Fibroblast of skin of left biceps (primary cell): ENCODE data around the gene PDE4B.

Source experiments
- DNase-seq, 2 experiments: peaks; one replicate each; pipeline ENCODE4 v3.0.0-alpha.2; 2013; ENCODE audit warnings: low read depth in 2 of 2

Gene PDE4B

DNA sequence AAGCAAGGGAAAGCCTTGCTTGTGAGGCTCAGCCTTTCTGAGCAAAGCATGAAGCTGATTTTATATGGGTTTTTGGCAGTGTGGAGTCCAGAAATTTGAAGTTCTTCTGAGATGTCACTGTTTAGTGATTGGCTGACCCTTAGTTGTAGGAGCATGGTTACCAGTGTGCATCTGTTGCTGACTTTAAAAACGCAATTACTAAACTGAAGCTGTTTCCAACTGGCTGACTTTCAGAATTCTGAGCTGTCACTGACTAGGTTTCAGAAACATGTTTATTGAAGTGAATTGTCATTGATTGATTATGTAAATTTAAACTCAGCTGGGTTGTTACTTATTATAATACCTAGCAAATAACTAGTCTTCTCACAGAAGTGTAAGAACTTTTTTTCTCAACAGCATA, 89.4 kb downstream of the PDE4B start:
- no peak for DNase-seq

DNA sequence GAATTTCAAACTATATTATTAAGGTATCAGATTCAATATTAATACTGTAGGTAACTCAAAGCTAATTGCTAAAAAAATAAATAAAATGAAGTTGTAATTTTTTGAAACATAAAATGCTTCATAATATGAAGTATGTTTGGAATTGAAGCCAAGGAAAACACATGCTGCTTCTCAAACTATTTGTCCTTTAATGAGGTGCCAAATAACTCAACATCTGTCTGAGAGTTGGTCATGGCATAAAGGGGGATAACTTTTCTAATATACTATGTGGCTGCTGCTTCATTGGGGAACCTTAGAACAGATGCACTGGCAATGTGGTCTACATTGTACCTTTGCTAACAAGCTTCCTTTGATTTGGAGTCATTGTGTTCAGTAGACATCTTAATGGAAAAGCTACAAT, 96.7 kb downstream of the PDE4B start:
- DNase-seq = no peak

DNA sequence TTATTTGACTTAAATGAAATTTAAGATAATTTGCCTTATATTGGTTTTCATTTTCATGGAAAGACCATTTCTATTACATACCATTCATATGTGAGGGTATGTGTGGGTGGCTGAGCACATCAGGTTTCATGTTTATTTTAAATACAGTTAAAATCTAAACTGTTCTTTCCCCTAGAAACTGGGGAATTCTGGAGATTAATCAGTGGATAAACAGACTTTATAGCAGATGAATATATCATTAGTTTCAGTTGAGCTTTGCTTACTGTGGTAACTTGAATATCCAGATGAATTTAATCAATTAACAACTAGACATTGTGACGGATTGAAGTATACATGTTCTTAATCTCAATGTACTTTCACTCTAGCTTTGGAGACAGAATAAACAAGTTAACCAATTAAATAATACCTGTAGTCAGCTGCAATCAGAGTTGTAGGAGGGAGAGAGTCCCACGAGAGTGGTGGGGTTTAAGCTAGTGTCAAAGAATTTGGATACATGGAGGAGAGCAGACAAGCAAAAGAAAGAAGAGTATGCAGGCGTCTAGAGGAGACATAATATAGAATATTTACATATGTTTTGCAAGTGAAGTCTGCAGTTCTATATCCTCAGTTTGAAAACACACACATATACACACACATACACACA, 97.6 kb downstream of the PDE4B start:
- DNase-seq = no peak

DNA sequence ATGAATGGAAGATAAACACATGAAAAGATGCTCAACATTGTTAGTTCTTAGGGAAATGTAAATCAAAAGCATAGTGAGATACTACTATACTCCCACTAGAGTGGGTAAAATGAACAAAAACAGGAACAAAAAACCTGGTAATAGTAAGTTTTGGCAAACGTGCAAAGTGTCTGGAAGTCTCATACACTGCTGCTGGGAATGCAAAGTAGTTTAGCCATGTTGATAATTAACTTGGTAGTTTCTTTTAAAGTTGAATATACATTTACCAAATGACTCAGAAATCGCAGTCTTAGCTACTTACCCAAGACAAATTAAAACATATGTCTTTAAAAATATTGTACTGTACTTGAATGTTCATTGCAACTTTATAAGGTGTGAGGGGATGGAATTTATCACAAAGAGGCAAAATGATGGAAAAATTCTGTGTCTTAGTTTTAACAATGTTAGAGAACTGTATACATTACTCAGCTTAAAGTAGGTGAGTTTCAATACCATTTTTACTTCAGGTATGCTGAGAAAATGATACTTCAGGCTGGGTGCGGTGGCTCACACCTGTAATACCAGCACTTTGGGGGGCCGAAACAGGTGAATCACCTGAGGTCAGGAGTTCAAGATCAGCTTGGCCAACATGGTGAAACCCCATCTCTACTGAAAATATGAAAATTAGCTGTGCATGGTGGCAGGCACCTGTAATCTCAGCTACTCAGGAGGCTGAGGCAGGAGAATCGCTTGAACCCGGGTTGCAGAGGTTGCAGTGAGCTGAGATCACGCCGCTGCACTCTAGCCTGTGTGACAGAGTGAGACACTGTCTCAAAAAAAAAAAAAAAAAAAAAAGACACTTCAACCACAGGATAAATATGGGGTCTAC, 102.3 kb downstream of the PDE4B start:
- no peak for DNase-seq

DNA sequence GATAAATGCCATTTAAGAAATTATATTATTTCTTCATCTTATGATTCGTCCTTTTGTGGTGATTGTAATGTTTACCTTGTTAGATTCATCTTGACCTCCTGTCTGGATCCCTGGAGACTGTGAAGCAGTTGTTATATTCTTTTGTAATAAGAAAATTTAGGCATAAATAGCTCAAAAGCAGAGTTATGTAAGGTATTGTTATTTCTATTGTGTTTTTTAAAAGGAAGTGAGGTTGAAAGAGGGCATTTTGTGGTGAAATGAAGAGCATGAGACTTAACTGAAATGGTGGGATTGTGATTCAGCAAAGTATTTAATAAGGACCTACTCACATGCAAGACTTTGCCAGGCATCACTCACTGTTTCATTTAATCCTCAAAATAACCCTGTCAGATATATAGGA, 104.0 kb downstream of the PDE4B start:
- no peak for DNase-seq

DNA sequence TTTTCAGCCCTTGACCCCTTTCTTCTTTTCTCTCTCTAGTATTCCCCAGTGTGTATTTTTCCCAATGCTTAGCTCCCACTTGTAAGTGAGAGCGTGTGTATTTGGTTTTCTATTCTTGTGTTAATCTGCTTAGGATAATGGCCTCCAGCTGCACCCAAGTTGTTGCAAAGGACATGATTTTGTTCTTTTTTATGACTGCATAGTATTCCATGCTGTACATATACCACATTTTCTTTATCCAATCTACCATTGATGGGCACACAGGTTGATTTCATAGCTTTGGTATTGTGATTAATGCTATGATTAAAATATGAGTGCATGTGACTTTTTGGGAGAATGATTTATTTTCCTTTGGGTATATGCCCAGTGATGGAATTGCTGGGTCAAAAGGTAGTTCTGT, 104.8 kb downstream of the PDE4B start:
- DNase-seq = no peak

DNA sequence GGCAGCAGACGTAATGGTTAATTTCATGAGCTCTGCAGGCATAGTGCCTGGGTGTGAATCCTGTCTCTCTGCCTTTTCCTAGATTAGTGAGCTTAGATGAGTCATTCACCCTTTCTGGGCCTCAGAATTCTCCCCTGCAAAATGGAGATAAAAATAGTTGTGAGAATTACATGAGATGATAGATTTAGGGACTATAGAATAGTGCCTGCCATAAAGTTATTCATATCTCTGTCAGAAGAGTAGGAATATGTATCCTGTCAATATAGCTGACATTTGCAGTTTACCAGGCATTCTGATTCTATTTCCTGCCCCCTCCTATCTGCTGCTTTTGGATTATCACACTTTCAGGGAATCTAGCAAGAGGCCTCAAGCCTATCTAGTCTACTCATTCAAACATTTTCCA, 112.0 kb downstream of the PDE4B start:
- DNase-seq = no peak

DNA sequence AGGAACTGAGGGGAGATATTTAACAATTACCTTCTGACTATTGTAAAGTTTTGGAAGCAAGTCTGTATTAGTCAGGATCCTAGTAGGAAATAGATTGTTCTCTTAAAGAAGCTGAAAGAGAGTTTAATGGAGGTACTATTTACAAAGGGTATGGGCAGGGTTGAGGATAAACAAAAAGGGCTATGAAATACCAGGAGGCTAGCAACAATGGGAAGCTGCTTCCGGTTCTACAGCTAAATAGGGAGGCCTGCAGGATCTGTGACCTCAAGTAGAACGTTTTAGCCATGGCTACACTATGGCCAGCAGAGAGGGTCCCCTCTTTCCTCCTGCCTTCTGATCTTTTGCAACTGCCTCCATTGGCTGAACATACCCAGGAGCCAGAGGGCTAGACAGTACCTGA, 117.7 kb downstream of the PDE4B start:
- DNase-seq = no peak

DNA sequence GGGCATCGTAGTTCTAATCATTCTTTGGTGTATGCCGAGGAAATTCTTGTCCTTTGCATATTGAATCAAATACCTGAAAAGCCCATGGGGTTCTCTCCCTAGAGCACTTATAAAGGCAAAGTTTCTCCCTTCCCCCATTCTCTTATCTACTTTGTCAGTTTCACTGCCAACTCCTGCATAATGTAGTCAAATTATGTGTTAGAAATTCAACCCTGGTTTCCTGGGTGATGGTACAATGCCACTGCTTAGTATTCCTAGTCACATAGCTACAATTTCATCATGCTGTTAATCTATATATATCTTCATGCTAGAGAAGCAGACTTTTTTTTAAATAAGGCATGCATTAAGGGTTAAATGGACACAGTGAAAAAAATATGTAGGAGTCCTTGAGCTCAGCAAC, 119.0 kb downstream of the PDE4B start:
- no peak for DNase-seq

DNA sequence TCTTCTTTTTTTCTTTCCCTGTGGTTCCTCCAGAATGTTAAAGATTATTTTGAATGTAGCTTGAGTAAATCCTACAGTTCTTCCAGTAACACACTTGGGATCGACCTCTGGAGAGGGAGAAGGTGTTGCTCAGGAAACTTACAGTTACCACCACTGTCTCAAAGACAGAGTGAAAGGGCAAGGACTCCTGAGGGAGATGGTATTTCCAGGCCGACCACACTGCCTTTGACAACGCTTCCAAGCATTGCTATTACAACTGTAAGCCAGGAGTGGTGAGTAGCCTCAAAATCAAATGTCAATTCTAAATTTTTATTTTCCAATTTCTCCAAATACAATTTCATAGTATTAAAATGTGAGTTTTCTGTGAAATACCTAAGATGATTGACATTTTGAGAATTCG, 125.9 kb downstream of the PDE4B start:
- no peak for DNase-seq

DNA sequence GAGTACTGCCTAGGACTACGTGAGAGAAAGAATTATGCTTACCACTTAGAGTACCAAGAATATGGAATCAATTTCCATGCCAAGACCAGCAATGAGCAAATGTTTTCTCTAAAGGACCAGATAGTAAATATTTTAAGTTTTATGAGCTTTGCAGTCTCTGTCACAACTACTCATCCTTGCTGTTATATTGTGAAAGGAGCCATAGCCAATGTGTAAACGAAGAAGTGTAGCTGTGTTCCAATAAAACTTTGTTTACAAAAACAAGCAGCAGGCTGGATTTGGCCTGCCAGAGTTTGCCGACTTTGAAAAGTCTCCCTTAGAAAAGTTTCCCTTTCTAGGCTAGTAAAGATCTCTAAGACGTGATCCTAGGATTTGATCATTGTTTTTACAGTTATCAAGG, 128.8 kb downstream of the PDE4B start:
- DNase-seq = no peak

DNA sequence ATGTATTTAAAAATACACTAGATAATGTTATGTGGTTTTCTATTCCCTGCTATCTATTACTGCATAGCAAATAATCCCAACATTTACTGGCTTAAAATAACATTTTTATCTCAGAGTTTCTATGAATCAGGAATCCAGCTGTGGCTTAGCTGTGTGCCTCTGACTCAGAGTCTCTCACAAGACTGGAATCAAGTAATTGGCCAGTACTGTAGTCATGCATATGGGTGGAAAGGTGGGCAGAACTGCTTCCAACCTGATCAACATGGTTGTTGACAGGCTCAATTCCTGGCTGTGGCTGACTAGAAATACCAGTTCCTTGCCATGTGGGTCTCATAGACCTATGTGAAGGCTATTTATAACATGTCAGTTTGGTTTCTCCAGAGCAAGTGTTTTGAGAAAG, 131.8 kb downstream of the PDE4B start:
- peak; percentile 5 to 8 for DNase-seq

DNA sequence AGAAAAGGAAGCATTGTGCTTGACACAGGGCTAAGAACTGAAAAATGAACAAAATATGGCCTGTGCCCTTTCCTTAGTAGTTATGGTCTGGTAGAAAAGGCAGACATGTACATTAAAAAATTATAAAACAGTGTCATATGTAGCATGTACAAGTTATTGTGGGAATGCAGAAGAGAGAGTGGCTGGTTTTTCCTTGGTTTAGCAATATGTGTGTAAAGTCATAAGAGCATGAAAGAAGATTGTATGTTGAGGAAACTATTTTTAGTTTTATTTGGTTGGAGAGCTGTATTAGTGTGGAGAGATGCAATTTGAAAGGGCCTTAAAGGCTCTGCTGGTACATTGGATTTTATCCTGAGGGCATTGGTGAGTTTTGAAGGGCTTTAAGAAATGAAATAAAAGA, 145.8 kb downstream of the PDE4B start:
- no peak for DNase-seq

DNA sequence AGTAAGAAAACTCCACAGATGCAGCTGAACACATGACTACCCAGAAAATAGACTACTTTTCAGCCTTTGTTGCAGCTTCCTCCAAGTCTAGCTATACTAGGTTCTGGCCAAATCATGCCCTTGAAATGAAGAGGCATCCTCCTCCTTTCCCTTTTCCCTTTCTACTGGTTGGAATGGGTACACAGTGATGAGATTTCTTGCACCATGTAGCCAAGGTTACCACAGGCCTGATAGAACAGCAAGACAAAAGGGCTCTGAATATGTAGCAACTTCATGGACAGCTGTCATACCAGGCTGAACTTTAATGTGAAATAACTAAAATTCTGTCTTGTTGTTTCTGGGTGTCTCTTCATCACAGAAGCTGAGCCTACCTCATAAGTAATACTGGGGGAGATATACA, 146.5 kb downstream of the PDE4B start:
- DNase-seq = no peak

DNA sequence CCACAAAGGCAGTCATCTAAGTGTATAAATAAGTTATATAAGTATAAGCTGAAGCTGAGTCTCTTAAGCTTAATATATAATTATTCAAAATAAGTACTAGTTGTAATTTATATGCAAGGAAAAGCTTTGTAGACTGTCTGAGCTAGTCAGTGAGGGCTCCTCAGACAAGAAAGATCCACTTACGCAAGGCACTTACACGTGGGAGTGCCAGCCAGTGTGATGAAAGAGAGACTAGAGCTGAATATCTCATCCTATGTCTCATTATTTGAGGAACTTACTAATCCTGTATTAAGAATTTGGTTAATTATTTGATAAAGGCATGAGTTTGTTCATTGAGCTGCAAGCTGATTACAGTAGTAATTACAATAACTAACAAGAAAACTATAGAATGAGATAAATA, 146.9 kb downstream of the PDE4B start:
- DNase-seq = no peak

DNA sequence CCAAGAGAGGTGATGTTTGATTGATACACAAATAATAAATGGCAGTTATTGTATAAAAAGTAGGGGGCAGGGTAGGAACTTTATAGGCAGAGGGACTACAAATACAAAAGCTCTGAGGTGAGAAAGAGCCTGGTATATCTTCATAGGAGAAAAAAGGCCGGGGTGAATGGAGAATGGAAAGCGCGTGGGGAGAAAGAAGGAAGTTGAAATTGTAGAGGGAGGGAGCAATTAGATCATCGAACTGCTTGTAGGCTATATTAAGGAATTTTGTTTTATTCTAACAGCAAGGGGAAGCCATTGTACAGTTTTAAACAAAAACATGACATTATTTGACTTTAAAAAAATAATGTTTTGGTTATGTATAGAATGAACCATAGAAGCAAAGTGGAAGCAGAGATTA, 147.4 kb downstream of the PDE4B start:
- DNase-seq = no peak

DNA sequence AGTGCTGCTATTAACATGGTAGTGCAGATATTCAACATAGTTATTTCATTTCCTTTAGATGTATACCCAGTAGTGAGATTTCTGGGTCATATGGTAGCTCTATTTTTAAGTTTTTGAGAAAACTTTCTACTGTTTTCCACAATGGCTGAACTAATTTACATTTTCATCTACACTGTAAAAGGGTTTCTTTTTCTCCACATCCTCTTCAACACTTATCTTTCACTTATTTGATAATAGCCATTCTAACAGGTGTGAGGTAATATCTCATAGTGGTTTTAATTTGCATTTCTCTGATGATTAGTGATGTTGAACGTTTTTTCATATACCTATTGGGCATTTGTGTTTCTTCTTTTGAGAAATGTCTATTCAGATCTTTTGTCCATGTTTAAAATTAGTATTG, 149.8 kb downstream of the PDE4B start:
- no peak for DNase-seq

DNA sequence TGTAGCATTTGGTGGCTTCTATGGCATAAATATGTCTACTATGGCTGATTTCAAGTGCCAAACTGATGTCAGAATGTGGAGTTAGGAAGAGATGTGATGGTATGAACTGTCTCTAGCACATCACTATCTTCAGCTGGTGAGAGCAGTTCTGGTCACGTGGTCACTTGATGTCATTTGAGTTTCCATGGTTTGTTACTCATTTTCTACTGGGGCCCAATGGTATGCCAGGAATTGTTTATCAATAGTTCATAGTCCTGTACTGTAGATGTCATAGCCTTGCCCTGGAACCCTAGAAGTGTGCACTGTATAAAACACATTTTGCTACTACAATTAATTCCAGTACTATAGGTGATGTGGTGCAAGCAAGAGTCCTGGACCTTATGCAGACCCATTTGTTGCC, 153.7 kb downstream of the PDE4B start:
- DNase-seq = no peak

DNA sequence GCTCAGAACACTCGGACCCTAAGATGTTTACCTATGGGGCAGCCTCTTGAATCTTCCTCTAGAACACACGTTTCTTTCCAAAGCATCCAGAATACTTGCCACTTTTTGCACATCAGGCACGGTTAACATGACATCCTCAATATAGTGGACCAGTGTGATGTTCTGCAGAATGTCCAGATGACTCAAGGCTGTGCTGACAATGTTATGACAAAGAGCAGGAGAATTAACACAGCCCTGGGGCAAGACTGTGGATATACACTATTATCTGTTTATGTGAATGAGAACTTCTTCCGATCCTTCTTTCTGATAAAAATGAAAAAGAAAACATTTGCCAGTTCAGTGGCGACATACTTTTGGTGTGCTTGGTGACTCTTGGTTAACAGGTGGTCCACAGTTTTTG, 154.3 kb downstream of the PDE4B start:
- no peak for DNase-seq

DNA sequence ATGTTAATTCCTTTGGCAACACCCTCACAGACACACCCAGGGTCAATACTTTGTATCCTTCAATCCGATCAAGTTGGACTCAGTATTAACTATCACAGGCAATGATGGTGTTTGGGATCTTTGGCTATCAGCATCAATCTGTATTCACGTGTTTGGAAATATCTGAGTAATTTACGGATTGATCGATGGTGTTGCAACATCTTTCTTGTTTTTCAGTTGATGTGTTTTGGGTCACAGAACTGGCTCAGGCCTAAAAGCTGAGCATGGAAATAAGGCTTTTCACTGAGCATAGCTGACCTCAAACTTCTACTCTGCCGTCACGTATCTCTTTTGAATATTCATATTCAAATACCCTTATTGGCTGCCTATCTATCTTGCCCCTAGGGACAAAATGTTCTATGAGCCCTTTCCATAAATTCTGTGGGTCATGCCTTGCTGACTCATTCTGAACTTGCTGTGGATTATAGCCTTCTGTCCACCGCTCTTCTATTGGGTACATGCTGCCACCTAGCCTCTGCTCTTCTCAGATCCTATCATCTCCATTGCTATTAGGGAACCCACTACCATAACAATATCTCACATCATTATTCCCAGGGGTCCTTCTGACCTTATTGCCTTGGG, 156.0 kb downstream of the PDE4B start:
- DNase-seq = no peak

DNA sequence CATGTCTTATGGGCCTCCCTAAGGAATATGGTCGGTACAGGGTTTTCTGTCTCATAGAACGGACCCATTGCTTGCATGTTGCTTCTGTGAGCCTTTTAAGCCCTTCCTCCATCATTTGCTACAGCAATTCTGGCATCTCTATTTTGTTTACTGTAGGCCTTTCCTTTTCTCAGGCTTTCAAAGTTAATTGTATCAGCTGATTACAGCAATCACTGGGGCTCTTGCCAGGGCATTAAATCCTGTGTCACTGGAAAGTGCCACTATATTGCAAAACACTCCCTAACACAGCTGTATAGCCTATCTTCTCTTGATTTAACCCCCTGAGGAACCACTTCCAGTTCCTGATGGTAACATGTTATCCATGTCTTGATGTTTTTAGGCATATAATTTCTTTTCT, 156.5 kb downstream of the PDE4B start:
- DNase-seq = no peak

DNA sequence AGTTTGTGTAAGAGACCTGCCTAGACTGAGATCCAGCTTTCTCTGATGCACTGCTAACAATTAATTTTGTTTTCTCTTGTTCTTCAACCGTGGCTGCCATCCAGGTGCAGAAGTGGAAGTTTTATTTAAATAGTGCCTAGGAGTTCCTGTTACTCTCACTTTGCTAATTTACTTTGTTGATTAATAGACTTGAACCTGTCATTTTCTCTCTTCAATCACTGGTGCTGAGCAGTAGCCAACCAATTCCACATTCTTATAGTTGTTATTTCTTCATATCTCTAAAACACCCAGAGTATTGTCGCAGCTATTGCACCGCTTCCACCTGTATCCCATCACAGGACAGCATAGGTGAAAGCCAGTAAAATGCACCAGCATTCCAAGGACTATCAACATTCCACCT, 157.2 kb downstream of the PDE4B start:
- DNase-seq = no peak

DNA sequence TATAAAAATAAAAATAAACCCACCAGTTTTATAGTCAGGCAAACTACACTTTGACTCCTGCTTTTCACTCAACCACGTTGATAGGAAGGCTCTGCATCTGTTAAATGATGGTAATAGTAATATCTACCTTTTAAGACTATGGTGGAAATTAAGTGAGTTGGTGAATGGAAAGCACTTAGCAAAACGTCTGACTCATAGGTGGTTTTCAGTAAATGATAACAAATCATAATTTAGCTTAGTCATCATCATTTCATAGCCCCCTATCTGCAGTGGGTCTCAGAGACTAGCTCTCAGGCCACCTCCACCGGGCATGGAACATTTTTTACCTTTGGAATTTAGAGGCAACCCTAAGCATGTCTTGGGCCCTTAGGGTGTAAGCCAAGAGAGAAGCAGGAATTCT, 160.0 kb downstream of the PDE4B start:
- no peak for DNase-seq
